ENCODE measurements around the gene NOS3. TPM values are rescaled to one million over a fixed set of nuclear protein-coding genes. Genes with fewer than 3 reads are reported as not detected.

NOS3 gene
- total and polyA plus RNA-seq, 2 donors (not counting 3 experiments of a cell fraction or from before 2014, with no cell fraction given), result 82.8 to 95.1 TPM

GRCh38 chr7:150973571-150974451 lies 17.0 kb upstream of the NOS3 start:
- DNase-seq (ENCODE audit: low read depth, low spot score) (no peak), FAIRE-seq (no peak)
- H3K27ac ChIP-seq (ENCODE audit: insufficient read depth, low read depth, low read length), result no peak overlapping the region
- H3K9me1 ChIP-seq (replicated peaks; ENCODE audit: control insufficient read depth, extremely low read depth, insufficient read depth, low read length), result no peaks in the 10 kb centered on the region
- H3K4me2 ChIP-seq (ENCODE audit: insufficient read depth, low read length), result no peak overlapping the region
- H3K4me3 ChIP-seq (replicated peaks in 1 of 3; ENCODE audit: insufficient read depth in 1 of 3, low read depth in 1 of 3, low read length in 3 of 3), result no peak overlapping the region
- H3K36me3 ChIP-seq (ENCODE audit: control insufficient read depth in 2 of 2, extremely low read depth in 1 of 2, insufficient read depth in 2 of 2, low read length in 2 of 2), result no peaks in the 10 kb centered on the region
- peaks cover 10% of the 10 kb centered on the region for H3K4me1 ChIP-seq (ENCODE audit: control insufficient read depth, extremely low read depth, insufficient read depth, low read length)
- TF ChIP-seq MAX (IDR thresholded peaks at IDR 0.05; ENCODE audit: insufficient read depth, insufficient read length) (no peak), EZH2 (IDR thresholded peaks at IDR 0.05; ENCODE audit: borderline replicate concordance, low read depth, low read length, severe bottlenecking) (peak; percentile 44), CTCF (IDR thresholded peaks at IDR 0.05; ENCODE audit: extremely low read depth in 1 of 2, insufficient read depth in 1 of 2, low read depth in 1 of 2, low read length in 2 of 2) (no peak), JUN (IDR thresholded peaks at IDR 0.05; ENCODE audit: borderline replicate concordance, insufficient read depth, insufficient read length, low read depth) (no peak)
- ChIA-PET CTCF (interaction anchor here (0.9 kb wide), 3 partner anchors 11 to 37 kb away, joined by 3 to 6 read pairs (median 3); no protein-coding TSS in a partner anchor), POLR2A (no interaction called here)
- no peaks in the 10 kb centered on the region for H3K79me2 ChIP-seq (ENCODE audit: control insufficient read depth, insufficient read depth, low read length)
- no peaks in the 10 kb centered on the region for H4K20me1 ChIP-seq (replicated peaks; ENCODE audit: control insufficient read depth, extremely low read depth, insufficient read depth, low read length)
- no peaks in the 10 kb centered on the region for H3K9me3 ChIP-seq (replicated peaks; ENCODE audit: control insufficient read depth, insufficient read depth, low read length)
- peaks cover 13 to 21% of the 10 kb centered on the region in 2 experiments for H3K27me3 ChIP-seq (ENCODE audit: control insufficient read depth in 2 of 2, insufficient read depth in 2 of 2, low read length in 2 of 2)
- H2AFZ ChIP-seq (ENCODE audit: low read depth, low read length), result no peak overlapping the region
- intact Hi-C loops (cut with micrococcal nuclease), result no loop called here
- no TSS peak for BruUV-seq (replicated peaks)
- dilution Hi-C loops (cut with MboI; ENCODE audit: extremely low pct_ligation_motif_present, low sequenced_read_pairs), result no loop called here
- H3K9ac ChIP-seq (replicated peaks; ENCODE audit: extremely low read depth, insufficient read depth, low read length), result no peak overlapping the region
